ENCODE results near the gene CSTF1. TPM values are rescaled to one million over a fixed set of nuclear protein-coding genes. Genes with fewer than 3 reads are reported as not detected.

CSTF1 gene
- total RNA-seq, 1 experiment from 2014 or later: 44.5 TPM

- no peak for DNase-seq (ENCODE audit: low read depth, low spot score)
- Histone ChIP-seq H3K9ac (ENCODE audit: low read length) (no peak overlapping the region), H3K9me3 (ENCODE audit: control insufficient read depth in 1 of 2, insufficient read depth in 1 of 2, low read depth in 1 of 2, low read length in 2 of 2) (no peaks in the 10 kb centered on the region), H3K4me3 (replicated peaks in 1 of 2; ENCODE audit: low read depth in 1 of 2, low read length in 2 of 2) (no peak overlapping the region), H3K9me2 (ENCODE audit: insufficient read depth) (no peaks in the 10 kb centered on the region), H3K36me3 (ENCODE audit: control insufficient read depth in 1 of 2, insufficient read depth in 2 of 2, low read length in 2 of 2) (no peaks in the 10 kb centered on the region), H4K20me1 (ENCODE audit: insufficient read depth) (no peaks in the 10 kb centered on the region), H3K27ac (ENCODE audit: low read depth, low read length) (no peak overlapping the region), H3K79me2 (ENCODE audit: insufficient read depth, low read length) (no peaks in the 10 kb centered on the region), H3K4me2 (ENCODE audit: low read length) (no peak overlapping the region), H3K4me1 (ENCODE audit: control insufficient read depth in 1 of 2, insufficient read depth in 2 of 2, low read length in 2 of 2) (peaks cover 15 to 21% of the 10 kb centered on the region in 2 experiments), H2AFZ (ENCODE audit: low read depth, low read length, poor library complexity, severe bottlenecking) (no peak overlapping the region), H3K27me3 (ENCODE audit: insufficient read depth, low read length) (no peaks in the 10 kb centered on the region)
- BruUV-seq (replicated peaks): no TSS peak
- POLR2A ChIA-PET: no interaction called here
- RAD21 ChIA-PET (ENCODE audit: low non-redundant PET in 1 of 2, low total read pairs in 2 of 2, uncharacterized antibody in 2 of 2, unreplicated experiment in 2 of 2): no interaction called here
- intact Hi-C loops (cut with micrococcal nuclease): no loop called here
- TF ChIP-seq RAD21 (IDR thresholded peaks at IDR 0.05; ENCODE audit: low read depth) (no peak), EZH2 (IDR thresholded peaks at IDR 0.05) (no peak), TCF7L2 (IDR thresholded peaks at IDR 0.05; ENCODE audit: borderline replicate concordance, extremely low read depth, insufficient read depth, insufficient read length) (no peak), CTCF (IDR thresholded peaks at IDR 0.05 in 2 of 3, conservative IDR thresholded peaks at IDR 0.05 in 1 of 3; ENCODE audit: borderline replicate concordance in 1 of 3, insufficient read depth in 1 of 3, low read depth in 2 of 3, low read length in 2 of 3) (no peak)
- CTCF ChIA-PET: no interaction called here
- ATAC-seq: no peak
These were observed 31.4 kb downstream of the CSTF1 start for GRCh38 chr20:56423886-56424285.

GRCh38 chr20:56424931-56425330 is 32.5 kb downstream of the CSTF1 start:
- Histone ChIP-seq H3K9me2 (ENCODE audit: insufficient read depth) (no peaks in the 10 kb centered on the region), H3K36me3 (ENCODE audit: control insufficient read depth in 1 of 2, insufficient read depth in 2 of 2, low read length in 2 of 2) (no peaks in the 10 kb centered on the region), H3K27ac (ENCODE audit: low read depth, low read length) (no peak overlapping the region), H3K4me2 (ENCODE audit: low read length) (no peak overlapping the region), H4K20me1 (ENCODE audit: insufficient read depth) (no peaks in the 10 kb centered on the region), H3K9ac (ENCODE audit: low read length) (no peak overlapping the region), H3K4me3 (replicated peaks in 1 of 2; ENCODE audit: low read depth in 1 of 2, low read length in 2 of 2) (no peak overlapping the region), H3K79me2 (ENCODE audit: insufficient read depth, low read length) (no peaks in the 10 kb centered on the region), H3K4me1 (ENCODE audit: control insufficient read depth in 1 of 2, insufficient read depth in 2 of 2, low read length in 2 of 2) (peaks cover 15 to 32% of the 10 kb centered on the region in 2 experiments), H3K9me3 (ENCODE audit: control insufficient read depth in 1 of 2, insufficient read depth in 1 of 2, low read depth in 1 of 2, low read length in 2 of 2) (no peaks in the 10 kb centered on the region), H2AFZ (ENCODE audit: low read depth, low read length, poor library complexity, severe bottlenecking) (no peak overlapping the region), H3K27me3 (ENCODE audit: insufficient read depth, low read length) (no peaks in the 10 kb centered on the region)
- DNase-seq (ENCODE audit: low read depth, low spot score) (no peak), ATAC-seq (no peak)
- ChIA-PET RAD21 (ENCODE audit: low non-redundant PET in 1 of 2, low total read pairs in 2 of 2, uncharacterized antibody in 2 of 2, unreplicated experiment in 2 of 2) (no interaction called here), CTCF (no interaction called here), POLR2A (no interaction called here)
- TF ChIP-seq YY1 (IDR thresholded peaks at IDR 0.05; ENCODE audit: extremely low read depth, insufficient replicate concordance, low read depth, low read length) (no peak), POLR2A (IDR thresholded peaks at IDR 0.05; ENCODE audit: borderline replicate concordance, extremely low read depth, insufficient read depth, insufficient read length) (no peak), RAD21 (IDR thresholded peaks at IDR 0.05; ENCODE audit: low read depth) (no peak), JUND (IDR thresholded peaks at IDR 0.05) (no peak), CBX3 (IDR thresholded peaks at IDR 0.05; ENCODE audit: low read depth) (no peak), REST (IDR thresholded peaks at IDR 0.05; ENCODE audit: low read depth) (no peak), EGR1 (IDR thresholded peaks at IDR 0.05; ENCODE audit: low read depth) (no peak), CEBPB (IDR thresholded peaks at IDR 0.05; ENCODE audit: low read depth) (no peak), SP1 (IDR thresholded peaks at IDR 0.05; ENCODE audit: low read depth) (no peak)
- BruUV-seq (replicated peaks): no TSS peak
- intact Hi-C loops (cut with micrococcal nuclease): no loop called here
